Panc1 (cell line): ENCODE measurements around the gene CHST11. TPM values are rescaled to one million over a fixed set of nuclear protein-coding genes. Genes with fewer than 3 reads are reported as not detected.

Source experiments
- ATAC-seq: fragments of 200-7000 bp; cut with Tn5 transposase; 2 replicates; pipeline ENCODE4 v1.9.1; 2020; ENCODE audit warnings: mild to moderate bottlenecking, moderate library complexity
- BruUV-seq: library from RNA; stranded (reverse); fragments of 400-500 nt; replicated peaks from 2 replicates; lab custom pipeline; 2021; lab: Mats Ljungman, UMichigan
- CTCF ChIA-PET: fragments of 300-600 bp; sonication (Branson Sonifier 250); formaldehyde crosslinking; loops from one replicate; lab custom pipeline; 2022; ENCODE audit warnings: antibody characterized with exemption; lab: Charles Lee
- POLR2A ChIA-PET: fragments of 300-600 bp; sonication (Branson Sonifier 250); formaldehyde crosslinking; loops from one replicate; lab custom pipeline; 2022; ENCODE audit warnings: antibody characterized with exemption; lab: Charles Lee
- DNase-seq: peaks from one replicate; pipeline ENCODE4 v3.0.0-alpha.2; 2010; ENCODE audit warnings: low read depth, low spot score
- H3K27ac ChIP-seq: 2 replicates; pipeline ENCODE4 v1.5.1; 2011; ENCODE audit warnings: mild to moderate bottlenecking, low read length, inconsistent platforms
- H3K27me3 ChIP-seq: fragments of 200-500 bp; sonication (Bioruptor generic); 2 replicates; pipeline ENCODE4 v1.6.0; 2014; ENCODE audit warnings: low read length, inconsistent platforms; ENCODE audit not compliant: control insufficient read depth, insufficient read depth
- H3K36me3 ChIP-seq: fragments of 200-500 bp; sonication (Bioruptor generic); 2 replicates; pipeline ENCODE4 v1.5.1; 2014; ENCODE audit warnings: inconsistent platforms, mild to moderate bottlenecking, low read length, moderate library complexity; ENCODE audit not compliant: control insufficient read depth, insufficient read depth
- H3K4me1 ChIP-seq: 2 replicates; pipeline ENCODE4 v1.5.1; 2011; ENCODE audit warnings: inconsistent platforms, mild to moderate bottlenecking, low read length, moderate library complexity; ENCODE audit not compliant: control insufficient read depth, insufficient read depth
- H3K4me3 ChIP-seq, 2 experiments: 2 replicates each; pipeline ENCODE4 v1.5.1; 2011 to 2012; ENCODE audit warnings: low read depth in 2 of 2, low read length in 2 of 2, mild to moderate bottlenecking in 2 of 2, inconsistent platforms in 1 of 2, moderate library complexity in 1 of 2
- H3K9me3 ChIP-seq: fragments of 200-500 bp; sonication (Bioruptor generic); 2 replicates; pipeline ENCODE4 v1.5.1; 2014; ENCODE audit warnings: low read depth, mild to moderate bottlenecking, inconsistent platforms, low read length, moderate library complexity; ENCODE audit not compliant: control insufficient read depth, insufficient read depth
- POLR2AphosphoS5 ChIP-seq: IDR thresholded peaks from 2 replicates; pipeline ENCODE4 v1.6.1; 2012; ENCODE audit warnings: mild to moderate bottlenecking, low read depth, low read length, moderate library complexity
- SIN3A ChIP-seq: IDR thresholded peaks from 2 replicates; pipeline ENCODE4 v1.6.1; 2012; ENCODE audit warnings: low read depth, mild to moderate bottlenecking, low read length, moderate library complexity, borderline replicate concordance; ENCODE audit not compliant: insufficient read depth
- TCF7L2 ChIP-seq: IDR thresholded peaks from 2 replicates; pipeline ENCODE4 v1.6.1; 2011; ENCODE audit warnings: mild to moderate bottlenecking, low read depth, low read length, inconsistent platforms
- in situ Hi-C: cut with HindIII; loops from 2 replicates; pipeline ENCODE4 v1.10.0; 2016; ENCODE audit warnings: low sequenced_read_pairs, low pct_unique_long_range_greater_than_20kb
- intact Hi-C: fragments of 100-400 bp; cut with micrococcal nuclease; formaldehyde crosslinking; loops from one replicate; pipeline ENCODE4 v1.10.0; 2022; ENCODE audit not compliant: unreplicated experiment
- total RNA-seq: library from RNA; stranded (reverse); gene quantifications from one replicate; pipeline ENCODE4 v1.2.1, GENCODE V29; 2021; ENCODE audit not compliant: unreplicated experiment
- TF ChIP-seq, protein P1 (sequence below): fragments of 450-650 bp; IDR thresholded peaks from 2 replicates; pipeline ENCODE4 v1.5.1; 2017; ENCODE audit warnings: mild to moderate bottlenecking
- TF ChIP-seq, protein P2 (sequence below), 2 experiments: IDR thresholded peaks; 2 replicates each; pipeline ENCODE4 v1.6.1; 2011 to 2012; ENCODE audit warnings: low read depth in 2 of 2, control low read depth in 1 of 2, low read length in 1 of 2, mild to moderate bottlenecking in 1 of 2, moderate library complexity in 1 of 2; ENCODE audit not compliant: insufficient read depth in 1 of 2

The CHST11 gene
- total RNA-seq, 1 experiment from 2014 or later: 11.4 TPM

DNA sequence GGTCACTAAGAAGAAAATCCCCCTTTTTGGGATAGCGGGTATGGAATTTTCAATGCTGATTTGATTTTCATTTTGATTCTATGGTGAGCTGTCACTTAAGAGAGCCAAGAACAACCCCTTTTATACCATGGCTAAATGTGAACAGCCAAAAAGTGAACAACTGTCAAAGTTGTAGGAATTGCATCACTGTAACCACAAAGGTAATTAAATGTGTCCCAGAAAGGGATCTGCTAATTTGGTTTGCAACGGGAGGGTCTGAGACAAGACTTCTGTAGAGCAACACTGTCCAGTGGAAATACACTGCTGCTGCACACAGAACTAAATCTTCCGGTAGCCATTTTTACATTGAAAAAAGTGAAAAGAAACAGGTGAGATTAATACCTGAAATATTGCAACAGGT is 14.6 kb downstream of the CHST11 start:
- intact Hi-C loops (no loop called here), in situ Hi-C loops (no loop called here)
- Histone ChIP-seq H3K36me3 (no peaks in the 10 kb centered on the region), H3K4me1 (no peaks in the 10 kb centered on the region), H3K4me3 (no peak overlapping the region), H3K27me3 (no peaks in the 10 kb centered on the region; the same call in 1 of the 2 replicates), H3K9me3 (no peaks in the 10 kb centered on the region), H3K27ac (no peak overlapping the region)
- no peak for DNase-seq
- TF ChIP-seq, protein P1, sequence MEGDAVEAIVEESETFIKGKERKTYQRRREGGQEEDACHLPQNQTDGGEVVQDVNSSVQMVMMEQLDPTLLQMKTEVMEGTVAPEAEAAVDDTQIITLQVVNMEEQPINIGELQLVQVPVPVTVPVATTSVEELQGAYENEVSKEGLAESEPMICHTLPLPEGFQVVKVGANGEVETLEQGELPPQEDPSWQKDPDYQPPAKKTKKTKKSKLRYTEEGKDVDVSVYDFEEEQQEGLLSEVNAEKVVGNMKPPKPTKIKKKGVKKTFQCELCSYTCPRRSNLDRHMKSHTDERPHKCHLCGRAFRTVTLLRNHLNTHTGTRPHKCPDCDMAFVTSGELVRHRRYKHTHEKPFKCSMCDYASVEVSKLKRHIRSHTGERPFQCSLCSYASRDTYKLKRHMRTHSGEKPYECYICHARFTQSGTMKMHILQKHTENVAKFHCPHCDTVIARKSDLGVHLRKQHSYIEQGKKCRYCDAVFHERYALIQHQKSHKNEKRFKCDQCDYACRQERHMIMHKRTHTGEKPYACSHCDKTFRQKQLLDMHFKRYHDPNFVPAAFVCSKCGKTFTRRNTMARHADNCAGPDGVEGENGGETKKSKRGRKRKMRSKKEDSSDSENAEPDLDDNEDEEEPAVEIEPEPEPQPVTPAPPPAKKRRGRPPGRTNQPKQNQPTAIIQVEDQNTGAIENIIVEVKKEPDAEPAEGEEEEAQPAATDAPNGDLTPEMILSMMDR: no peak
- TF ChIP-seq TCF7L2 (no peak), POLR2AphosphoS5 (no peak), SIN3A (no peak)
- TF ChIP-seq, protein P2, sequence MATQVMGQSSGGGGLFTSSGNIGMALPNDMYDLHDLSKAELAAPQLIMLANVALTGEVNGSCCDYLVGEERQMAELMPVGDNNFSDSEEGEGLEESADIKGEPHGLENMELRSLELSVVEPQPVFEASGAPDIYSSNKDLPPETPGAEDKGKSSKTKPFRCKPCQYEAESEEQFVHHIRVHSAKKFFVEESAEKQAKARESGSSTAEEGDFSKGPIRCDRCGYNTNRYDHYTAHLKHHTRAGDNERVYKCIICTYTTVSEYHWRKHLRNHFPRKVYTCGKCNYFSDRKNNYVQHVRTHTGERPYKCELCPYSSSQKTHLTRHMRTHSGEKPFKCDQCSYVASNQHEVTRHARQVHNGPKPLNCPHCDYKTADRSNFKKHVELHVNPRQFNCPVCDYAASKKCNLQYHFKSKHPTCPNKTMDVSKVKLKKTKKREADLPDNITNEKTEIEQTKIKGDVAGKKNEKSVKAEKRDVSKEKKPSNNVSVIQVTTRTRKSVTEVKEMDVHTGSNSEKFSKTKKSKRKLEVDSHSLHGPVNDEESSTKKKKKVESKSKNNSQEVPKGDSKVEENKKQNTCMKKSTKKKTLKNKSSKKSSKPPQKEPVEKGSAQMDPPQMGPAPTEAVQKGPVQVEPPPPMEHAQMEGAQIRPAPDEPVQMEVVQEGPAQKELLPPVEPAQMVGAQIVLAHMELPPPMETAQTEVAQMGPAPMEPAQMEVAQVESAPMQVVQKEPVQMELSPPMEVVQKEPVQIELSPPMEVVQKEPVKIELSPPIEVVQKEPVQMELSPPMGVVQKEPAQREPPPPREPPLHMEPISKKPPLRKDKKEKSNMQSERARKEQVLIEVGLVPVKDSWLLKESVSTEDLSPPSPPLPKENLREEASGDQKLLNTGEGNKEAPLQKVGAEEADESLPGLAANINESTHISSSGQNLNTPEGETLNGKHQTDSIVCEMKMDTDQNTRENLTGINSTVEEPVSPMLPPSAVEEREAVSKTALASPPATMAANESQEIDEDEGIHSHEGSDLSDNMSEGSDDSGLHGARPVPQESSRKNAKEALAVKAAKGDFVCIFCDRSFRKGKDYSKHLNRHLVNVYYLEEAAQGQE (IDR thresholded peaks at IDR 0.05; ENCODE audit: insufficient read depth in 1 of 2, low read depth in 2 of 2, low read length in 1 of 2): no peak
- ATAC-seq: no peak
- ChIA-PET POLR2A (interaction anchor here (0.7 kb wide), 1 partner anchor 573 kb away, joined by 3 read pairs; no protein-coding TSS in a partner anchor), CTCF (no interaction called here)
- no TSS peak for BruUV-seq

- BruUV-seq: no TSS peak
- ChIA-PET CTCF (no interaction called here), POLR2A (no interaction called here)
- no peak overlapping the region for H3K4me3 ChIP-seq
- DNase-seq (no peak), ATAC-seq (no peak)
- H3K27me3 ChIP-seq: no peaks in the 10 kb centered on the region; the same call in 1 of the 2 replicates
- no peak overlapping the region for H3K27ac ChIP-seq
- no peaks in the 10 kb centered on the region for H3K4me1 ChIP-seq
- H3K9me3 ChIP-seq: no peaks in the 10 kb centered on the region
- TF ChIP-seq TCF7L2: no peak
- TF ChIP-seq POLR2AphosphoS5: no peak
- TF ChIP-seq, protein P2 (IDR thresholded peaks at IDR 0.05; ENCODE audit: insufficient read depth in 1 of 2, low read depth in 2 of 2, low read length in 1 of 2): no peak
- TF ChIP-seq, protein P1: no peak
- no peak for TF ChIP-seq SIN3A
- in situ Hi-C loops (no loop called here), intact Hi-C loops (no loop called here)
- no peaks in the 10 kb centered on the region for H3K36me3 ChIP-seq
Observed at GRCh38 chr12:104472748-104473147, 16.0 kb downstream of the CHST11 start.
